Measurements from ENCODE around the gene CST7. TPM values are rescaled to one million over a fixed set of nuclear protein-coding genes. Genes with fewer than 3 reads are reported as not detected.
"Not testable (repeated sequence)": the region's sequence is repeated elsewhere in the genome, so short reads cannot be mapped to it uniquely, and the experiment has no call there.

Gene CST7
- total RNA-seq, 1 donor = not detected

DNA sequence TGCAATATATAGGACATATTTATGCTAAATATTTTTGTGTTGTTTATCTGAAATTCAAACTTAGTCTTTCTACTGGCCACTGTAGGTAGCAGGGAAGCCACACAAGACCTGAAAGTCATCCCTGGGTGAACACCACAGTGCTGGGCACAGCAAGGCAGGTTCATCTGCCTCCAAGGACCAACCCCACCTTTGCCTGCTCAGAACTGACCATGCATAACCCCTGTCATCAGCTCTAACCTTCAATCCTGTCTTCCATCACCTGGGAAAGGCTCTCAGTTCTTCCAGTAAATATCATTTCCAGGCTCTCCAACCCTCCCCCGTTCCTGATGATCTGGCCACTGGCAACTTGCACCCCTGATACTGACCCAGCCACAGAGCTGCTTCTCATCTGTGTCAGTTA, 32.7 kb upstream of the CST7 start:
- no peak for DNase-seq (ENCODE audit: low read depth)
- TF ChIP-seq, protein P1, sequence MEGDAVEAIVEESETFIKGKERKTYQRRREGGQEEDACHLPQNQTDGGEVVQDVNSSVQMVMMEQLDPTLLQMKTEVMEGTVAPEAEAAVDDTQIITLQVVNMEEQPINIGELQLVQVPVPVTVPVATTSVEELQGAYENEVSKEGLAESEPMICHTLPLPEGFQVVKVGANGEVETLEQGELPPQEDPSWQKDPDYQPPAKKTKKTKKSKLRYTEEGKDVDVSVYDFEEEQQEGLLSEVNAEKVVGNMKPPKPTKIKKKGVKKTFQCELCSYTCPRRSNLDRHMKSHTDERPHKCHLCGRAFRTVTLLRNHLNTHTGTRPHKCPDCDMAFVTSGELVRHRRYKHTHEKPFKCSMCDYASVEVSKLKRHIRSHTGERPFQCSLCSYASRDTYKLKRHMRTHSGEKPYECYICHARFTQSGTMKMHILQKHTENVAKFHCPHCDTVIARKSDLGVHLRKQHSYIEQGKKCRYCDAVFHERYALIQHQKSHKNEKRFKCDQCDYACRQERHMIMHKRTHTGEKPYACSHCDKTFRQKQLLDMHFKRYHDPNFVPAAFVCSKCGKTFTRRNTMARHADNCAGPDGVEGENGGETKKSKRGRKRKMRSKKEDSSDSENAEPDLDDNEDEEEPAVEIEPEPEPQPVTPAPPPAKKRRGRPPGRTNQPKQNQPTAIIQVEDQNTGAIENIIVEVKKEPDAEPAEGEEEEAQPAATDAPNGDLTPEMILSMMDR (IDR thresholded peaks at IDR 0.05; ENCODE audit: insufficient read depth, low read length) = no peak
- H3K4me3 ChIP-seq (ENCODE audit: low read depth, low read length) = no peak overlapping the region

DNA sequence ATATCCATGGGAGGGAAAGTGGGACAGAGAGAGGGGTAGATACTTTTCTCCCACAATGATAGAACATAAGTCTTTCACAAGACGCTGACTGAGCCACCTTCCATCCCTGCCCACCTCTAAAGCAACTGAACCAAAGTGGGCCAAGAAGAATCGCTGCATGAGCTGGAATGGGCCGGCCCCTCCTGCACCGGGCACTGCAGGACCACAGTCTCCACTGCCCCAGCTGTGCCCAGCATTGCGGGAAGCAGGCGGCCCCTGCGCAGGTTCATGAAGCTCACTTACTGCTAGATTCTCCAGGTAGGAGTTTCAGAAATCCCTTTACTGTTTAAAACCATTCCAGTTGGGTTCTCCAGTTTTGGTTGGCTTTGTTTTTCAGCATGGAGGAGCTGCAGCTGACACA, 32.0 kb upstream of the CST7 start:
- DNase-seq (ENCODE audit: low read depth) = no peak
- TF ChIP-seq, protein P1 (IDR thresholded peaks at IDR 0.05; ENCODE audit: insufficient read depth, low read length) = no peak

DNA sequence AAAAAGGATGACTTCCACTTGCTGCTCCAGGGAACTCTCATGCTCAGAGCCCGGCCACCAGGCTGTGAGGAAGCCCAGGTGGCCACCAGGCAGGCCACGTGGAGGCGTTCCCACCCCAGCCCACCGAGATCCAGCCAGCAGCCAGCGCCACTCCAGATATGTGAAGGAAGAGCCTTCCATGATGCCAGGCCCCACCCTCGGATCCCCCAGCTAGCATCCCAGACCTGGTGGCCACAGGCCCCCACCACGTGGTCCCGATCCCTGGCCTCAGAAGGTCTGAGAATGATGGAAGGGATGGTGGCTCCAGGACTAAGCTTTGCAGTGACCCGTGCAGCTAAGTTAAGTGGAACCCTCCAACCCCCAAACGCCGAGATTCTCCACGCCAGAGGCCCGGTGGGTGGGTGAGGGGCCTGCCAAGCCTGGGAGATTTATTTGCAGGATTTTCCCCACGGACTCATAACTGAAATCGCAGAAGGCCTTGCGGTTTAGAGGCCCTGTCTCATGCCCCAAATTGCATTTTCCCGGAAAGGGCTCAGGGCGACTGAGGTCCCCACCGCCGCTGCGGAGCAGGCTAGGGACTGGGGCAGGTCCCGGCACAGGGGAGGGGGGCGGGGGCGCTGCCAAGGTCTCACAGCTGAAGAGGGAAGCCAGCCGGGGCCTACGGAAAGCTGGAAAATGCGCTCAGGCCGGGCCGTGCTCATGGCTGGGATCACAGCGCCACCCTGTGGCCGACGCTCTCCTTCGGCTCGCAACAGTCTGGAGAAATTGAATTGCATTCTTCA, 31.1 kb upstream of the CST7 start:
- H3K4me3 ChIP-seq (ENCODE audit: low read depth, low read length) = no peak overlapping the region
- DNase-seq (ENCODE audit: low read depth) = peak; percentile 74

More for the DNA sequence above, 32.0 kb upstream of the CST7 start:
- H3K4me3 ChIP-seq (ENCODE audit: low read depth, low read length) = no peak overlapping the region

DNA sequence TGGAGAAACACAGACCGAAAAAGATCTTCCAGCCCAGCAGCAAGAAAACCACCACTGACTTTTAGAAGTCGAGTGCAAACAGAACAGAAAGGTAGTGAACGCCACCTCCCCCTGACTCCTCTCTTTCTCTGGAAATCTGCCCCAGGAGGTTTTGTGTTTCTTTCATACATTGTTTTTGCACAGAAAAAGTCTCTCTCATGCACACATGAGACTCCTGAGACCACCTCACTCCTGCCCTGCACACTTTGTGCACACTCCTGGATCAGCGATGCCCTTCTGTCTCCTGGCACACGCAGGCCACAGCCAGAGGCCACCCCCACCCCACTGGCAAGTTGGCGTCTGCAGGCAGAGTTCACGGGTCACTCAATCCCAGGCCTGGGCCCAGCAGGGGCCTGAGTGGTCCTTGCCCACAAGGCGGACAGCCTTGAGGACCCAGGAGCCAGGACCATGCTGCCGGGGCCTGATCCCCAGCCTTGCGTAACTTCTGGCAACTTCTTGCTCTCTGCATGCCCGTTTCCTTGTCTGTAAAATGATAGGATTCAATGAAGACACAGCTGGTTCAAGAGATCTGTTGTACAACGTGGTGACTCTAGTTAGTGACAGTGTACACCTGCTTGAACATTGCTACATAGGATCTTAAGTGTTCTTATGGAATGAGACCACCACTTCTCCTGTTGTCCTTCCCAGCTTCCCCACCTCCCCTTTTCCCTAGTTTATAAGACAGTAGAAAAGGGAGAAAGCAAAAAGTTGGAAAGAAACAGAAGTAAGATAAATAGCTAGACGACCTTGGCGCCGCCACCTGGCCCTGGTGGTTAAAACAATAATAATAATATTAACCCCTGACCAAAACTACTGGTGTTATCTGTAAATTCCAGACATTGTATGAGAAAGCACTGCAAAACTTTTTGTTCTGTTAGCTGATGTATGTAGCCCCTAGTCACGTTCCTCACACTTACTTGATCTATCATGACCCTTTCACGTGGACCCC, 30.2 kb upstream of the CST7 start:
- no peak for DNase-seq (ENCODE audit: low read depth)
- no peak overlapping the region for H3K4me3 ChIP-seq (ENCODE audit: low read depth, low read length)
- TF ChIP-seq, protein P1 (IDR thresholded peaks at IDR 0.05; ENCODE audit: insufficient read depth, low read length) = no peak

More for the DNA sequence above, 31.1 kb upstream of the CST7 start:
- TF ChIP-seq, protein P1 (IDR thresholded peaks at IDR 0.05; ENCODE audit: insufficient read depth, low read length) = peak; percentile 91

DNA sequence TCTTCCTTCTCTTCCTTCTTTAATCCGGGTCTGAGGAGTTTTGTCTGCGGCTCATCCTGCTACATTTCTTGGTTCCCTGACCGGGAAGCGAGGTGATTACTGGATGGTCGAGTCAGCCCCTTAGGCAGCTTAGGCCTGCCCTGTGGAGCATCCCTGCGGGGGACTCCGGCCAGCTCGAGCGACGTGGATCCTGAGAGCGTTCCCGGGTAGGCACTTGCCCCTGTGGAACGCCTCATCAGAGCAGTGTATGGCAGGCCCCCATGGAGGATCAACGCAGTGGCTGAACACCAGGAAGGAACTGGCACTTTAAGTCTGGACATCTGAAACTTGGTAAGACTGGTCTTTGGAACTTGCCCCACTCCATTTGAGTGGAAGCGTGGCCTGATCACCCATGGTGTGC, 29.4 kb upstream of the CST7 start:
- H3K4me3 ChIP-seq (ENCODE audit: low read depth, low read length); DNase-seq (ENCODE audit: low read depth): not testable (repeated sequence)

DNA sequence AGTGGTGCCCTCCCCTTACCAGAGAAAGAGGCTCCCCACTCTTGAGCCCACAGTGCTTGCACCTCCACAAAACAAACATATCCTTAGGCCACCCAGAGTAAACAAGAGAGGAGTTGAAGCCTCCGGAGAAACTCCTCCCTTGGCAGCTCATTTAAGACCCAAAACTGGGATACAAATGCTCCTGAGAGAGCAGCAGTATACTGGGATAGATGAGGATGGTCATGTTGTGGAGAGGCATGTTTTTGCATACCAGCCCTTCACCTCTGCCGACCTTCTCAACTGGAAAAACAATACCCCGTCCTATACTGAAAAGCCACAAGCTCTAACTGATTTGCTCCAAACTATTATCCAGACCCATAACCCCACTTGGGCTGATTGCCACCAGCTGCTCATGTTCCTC, 28.4 kb upstream of the CST7 start:
- not testable (repeated sequence) for H3K4me3 ChIP-seq (ENCODE audit: low read depth, low read length); DNase-seq (ENCODE audit: low read depth)

DNA sequence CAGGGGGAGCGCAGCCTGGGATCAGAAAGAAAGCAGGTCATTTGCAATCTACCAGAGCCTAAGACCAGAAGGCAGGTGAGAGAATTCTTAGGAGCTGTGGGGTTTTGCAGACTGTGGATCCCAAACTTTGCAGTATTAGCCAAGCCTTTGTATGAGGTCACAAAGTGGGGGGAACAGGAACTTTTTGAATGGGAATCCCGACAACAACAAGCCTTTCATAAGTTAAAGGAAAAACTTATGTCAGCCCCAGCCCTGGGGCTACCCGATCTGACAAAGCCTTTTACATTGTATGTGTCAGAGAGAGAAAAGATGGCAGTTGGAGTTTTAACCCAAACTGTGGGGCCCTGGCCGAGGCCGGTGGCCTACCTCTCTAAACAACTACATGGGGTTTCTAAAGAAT, 19.8 kb upstream of the CST7 start:
- DNase-seq (ENCODE audit: low read depth); H3K4me3 ChIP-seq (ENCODE audit: low read depth, low read length): not testable (repeated sequence)

DNA sequence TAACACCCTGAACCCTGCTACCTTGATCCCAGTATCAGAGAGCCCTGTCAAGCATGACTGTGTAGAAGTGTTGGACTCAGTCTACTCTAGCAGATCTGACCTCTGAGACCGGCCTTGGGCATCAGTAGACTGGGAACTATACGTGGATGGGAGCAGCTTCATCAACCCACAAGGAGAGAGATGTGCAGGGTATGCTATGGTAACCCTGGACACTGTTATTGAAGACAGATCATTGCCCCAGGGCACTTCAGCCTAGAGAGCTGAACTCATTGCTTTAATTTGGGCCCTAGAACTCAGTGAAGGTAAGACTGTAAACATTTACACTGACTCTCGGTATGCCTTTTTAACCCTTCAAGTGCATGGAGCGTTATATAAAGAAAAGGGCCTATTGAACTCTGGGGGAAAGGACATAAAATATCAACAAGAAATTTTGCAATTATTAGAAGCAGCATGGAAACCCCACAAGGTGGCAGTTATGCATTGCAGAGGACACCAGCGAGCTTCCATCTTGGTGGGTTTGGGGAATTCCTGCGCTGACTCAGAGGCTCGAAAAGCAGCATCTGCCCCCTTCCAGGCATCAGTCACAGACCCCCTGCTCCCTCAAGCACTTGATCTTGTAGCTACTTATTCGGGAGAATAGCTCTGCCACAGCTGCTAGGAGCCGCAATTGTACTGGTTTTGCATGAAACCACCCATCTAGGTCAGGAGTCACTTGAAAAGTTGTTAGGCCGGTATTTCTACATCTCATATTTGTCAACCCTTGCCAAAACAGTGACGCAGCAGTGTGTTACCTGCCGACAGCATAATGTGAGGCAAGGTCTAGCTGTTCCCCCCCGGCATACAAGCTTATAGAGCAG, 19.0 kb upstream of the CST7 start:
- not testable (repeated sequence) for DNase-seq (ENCODE audit: low read depth); H3K4me3 ChIP-seq (ENCODE audit: low read depth, low read length)

Measured in fibroblast of the aortic adventitia (primary cell).